Astrocyte of the spinal cord (primary cell): ENCODE results near the gene WDFY4.

Source experiments
- DNase-seq: peaks from one replicate; pipeline ENCODE4 v3.0.0; 2011; ENCODE audit warnings: low read depth, low spot score
- H3K4me3 ChIP-seq: 2 replicates; pipeline ENCODE4 v1.5.1; 2011; ENCODE audit warnings: low read depth, mild to moderate bottlenecking, low read length, moderate library complexity
- in situ Hi-C: cut with HindIII; loops from 2 replicates; pipeline ENCODE4 v1.10.0; 2017; ENCODE audit warnings: low sequenced_read_pairs
- TF ChIP-seq, protein P1 (sequence below): IDR thresholded peaks from 2 replicates; pipeline ENCODE4 v1.5.1; 2012; ENCODE audit warnings: low read depth, mild to moderate bottlenecking, low read length, inconsistent platforms

Gene WDFY4

DNA sequence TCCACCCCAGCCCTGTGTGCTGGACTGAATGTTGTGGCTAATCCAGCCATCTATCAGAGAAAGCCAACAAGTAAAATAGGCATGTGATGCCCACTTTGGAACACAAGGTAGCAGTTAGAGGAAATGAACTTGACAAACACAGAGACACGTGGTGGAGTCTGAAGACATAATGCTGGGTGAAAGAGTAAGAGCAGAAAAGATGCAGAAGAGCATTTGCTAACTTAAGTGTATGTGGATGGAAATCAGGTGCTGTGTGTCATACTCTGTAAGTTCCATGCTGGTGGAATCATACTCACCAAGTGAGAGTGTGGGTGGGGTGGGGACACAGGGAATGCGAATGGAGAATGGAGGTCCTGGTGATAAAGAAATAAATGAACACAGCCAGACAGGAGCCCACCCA, 22.8 kb downstream of the WDFY4 start:
- in situ Hi-C loops, result no loop called here
- no peak for DNase-seq
- TF ChIP-seq, protein P1, sequence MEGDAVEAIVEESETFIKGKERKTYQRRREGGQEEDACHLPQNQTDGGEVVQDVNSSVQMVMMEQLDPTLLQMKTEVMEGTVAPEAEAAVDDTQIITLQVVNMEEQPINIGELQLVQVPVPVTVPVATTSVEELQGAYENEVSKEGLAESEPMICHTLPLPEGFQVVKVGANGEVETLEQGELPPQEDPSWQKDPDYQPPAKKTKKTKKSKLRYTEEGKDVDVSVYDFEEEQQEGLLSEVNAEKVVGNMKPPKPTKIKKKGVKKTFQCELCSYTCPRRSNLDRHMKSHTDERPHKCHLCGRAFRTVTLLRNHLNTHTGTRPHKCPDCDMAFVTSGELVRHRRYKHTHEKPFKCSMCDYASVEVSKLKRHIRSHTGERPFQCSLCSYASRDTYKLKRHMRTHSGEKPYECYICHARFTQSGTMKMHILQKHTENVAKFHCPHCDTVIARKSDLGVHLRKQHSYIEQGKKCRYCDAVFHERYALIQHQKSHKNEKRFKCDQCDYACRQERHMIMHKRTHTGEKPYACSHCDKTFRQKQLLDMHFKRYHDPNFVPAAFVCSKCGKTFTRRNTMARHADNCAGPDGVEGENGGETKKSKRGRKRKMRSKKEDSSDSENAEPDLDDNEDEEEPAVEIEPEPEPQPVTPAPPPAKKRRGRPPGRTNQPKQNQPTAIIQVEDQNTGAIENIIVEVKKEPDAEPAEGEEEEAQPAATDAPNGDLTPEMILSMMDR, result no peak
- H3K4me3 ChIP-seq, result no peak overlapping the region

DNA sequence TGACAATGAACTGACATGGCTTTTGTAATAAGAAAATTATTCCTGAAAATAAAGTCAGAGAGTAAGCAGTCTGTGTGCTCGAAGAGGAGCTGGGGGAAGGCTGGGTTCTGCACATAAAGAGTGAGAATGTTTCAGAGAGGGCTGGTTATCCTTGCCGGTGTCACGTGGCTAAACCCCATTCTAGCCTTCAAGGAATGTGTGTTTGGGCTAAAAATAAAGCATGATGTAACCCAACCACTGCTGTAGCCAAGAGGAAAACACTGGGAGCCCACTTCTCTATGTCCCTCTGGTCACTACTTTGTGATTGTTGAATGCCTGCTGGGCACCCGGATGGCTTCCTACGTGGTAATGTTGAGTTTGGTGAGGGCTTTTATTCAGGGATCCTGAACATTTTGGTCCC, 23.5 kb downstream of the WDFY4 start:
- H3K4me3 ChIP-seq, result no peak overlapping the region
- in situ Hi-C loops, result no loop called here
- TF ChIP-seq, protein P1, result no peak
- peak; percentile 1 for DNase-seq

DNA sequence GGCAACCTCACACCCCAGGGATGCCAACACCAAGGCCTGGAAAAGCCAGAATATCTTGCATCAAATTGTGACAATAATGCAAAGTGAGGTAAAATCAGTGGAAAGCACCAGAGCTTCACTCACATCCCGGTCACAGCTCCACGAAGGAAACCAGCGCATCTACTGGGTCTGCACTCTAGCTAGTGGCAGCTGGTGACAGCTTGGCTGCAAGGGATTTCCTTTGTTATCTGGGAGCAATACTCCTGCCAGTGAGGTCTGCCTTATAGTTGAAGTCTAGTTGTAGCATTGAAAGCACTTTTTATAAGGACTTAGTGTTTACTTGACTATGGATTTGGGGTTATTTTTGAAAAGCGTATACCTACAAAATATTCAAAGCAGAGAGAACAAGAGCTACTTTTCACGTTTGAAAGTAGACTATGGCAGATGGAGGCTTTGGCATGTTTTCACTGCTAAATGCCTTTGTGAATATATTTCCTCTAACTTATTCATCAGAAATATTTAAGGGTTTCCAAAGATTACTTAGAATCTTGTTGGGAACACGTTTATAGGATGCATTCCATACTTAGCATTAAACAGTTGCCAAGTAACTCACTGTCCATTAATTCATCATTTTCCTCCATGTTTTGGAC, 26.1 kb downstream of the WDFY4 start:
- H3K4me3 ChIP-seq, result no peak overlapping the region
- no peak for DNase-seq
- in situ Hi-C loops, result no loop called here
- TF ChIP-seq, protein P1, result no peak

DNA sequence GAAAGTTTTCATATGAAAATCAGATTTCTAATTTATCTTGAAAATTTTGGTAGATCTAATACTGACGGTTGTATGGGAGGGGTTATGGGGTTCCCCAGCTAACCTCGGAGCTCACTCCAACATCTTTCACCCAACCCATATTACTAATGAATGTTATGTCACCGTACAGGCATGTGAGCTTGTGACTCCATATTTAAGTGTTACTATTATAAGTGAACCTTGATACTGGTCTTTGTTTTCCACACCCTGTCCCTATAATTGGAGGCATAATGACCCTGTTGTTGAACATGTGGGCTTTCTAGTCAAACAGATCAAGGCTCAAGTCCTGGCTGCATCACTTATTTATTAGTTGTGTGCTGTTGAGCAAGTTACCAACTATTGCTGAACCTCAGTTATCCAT, 27.2 kb downstream of the WDFY4 start:
- DNase-seq, result no peak
- no peak overlapping the region for H3K4me3 ChIP-seq
- in situ Hi-C loops, result no loop called here
- TF ChIP-seq, protein P1, result no peak

DNA sequence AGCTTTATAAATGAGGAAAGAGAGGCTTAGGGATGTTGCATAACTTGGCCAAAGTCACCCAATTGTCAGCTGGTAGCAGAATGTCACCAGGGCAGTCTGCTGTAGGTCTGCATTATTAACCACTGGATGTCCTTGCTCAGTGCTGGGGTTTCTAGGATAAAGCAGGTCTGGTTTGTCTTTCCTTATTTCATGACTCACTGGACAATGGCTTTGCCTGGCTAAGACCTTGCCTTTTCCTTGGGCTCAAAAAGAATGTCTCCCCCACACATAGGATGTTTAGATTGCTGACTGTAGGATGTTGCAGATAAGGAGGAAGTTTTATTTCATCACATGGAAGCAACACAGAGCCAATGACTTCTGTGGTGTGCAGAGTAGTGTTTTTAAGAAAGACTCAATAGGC, 29.4 kb downstream of the WDFY4 start:
- DNase-seq, result no peak
- no peak overlapping the region for H3K4me3 ChIP-seq
- in situ Hi-C loops, result no loop called here
- TF ChIP-seq, protein P1, result no peak

DNA sequence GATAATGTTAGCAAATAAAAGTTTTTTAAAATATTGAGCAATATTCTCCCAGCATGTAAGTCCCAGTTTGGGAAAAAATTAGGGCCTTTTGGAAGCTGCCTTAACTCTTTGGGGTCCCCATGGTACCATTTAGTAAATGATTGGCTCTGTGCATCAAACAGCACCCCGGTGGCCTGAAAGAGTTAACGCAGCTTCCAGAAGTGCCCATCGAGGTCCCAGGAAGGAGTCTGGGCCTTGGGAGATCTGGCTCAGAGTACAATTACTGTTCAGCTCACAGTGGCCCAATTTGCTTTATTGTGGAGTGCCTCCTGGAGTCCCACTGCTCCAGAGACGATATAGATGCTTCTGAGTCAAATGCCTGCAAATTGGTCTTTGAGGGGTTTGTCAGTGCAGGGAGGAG, 31.7 kb downstream of the WDFY4 start:
- TF ChIP-seq, protein P1, result no peak
- in situ Hi-C loops, result no loop called here
- no peak for DNase-seq
- no peak overlapping the region for H3K4me3 ChIP-seq
